Subcutaneous abdominal adipose tissue (tissue), 5 donors: ENCODE data around the gene ELL.

Source experiments
- H3K27ac ChIP-seq: one replicate; pipeline ENCODE4 v1.7.0; 2013; ENCODE audit warnings: low read depth, mild to moderate bottlenecking, inconsistent platforms, low read length, moderate library complexity
- H3K27me3 ChIP-seq, 5 donors: one replicate each; pipeline ENCODE4 v1.7.0; 2013; ENCODE audit warnings: low read length in 5 of 5, inconsistent platforms in 1 of 5; ENCODE audit not compliant: control insufficient read depth in 5 of 5, insufficient read depth in 4 of 5
- H3K36me3 ChIP-seq, 5 donors: one replicate each; pipeline ENCODE4 v1.7.0; 2013; ENCODE audit warnings: low read length in 5 of 5; ENCODE audit not compliant: control insufficient read depth in 5 of 5, insufficient read depth in 5 of 5
- H3K4me1 ChIP-seq, 5 donors: one replicate each; pipeline ENCODE4 v1.7.0; 2013; ENCODE audit warnings: low read length in 5 of 5, mild to moderate bottlenecking in 3 of 5, moderate library complexity in 1 of 5; ENCODE audit not compliant: control insufficient read depth in 5 of 5, insufficient read depth in 5 of 5
- H3K4me3 ChIP-seq, 5 donors: one replicate each; pipeline ENCODE4 v1.7.0; 2013; ENCODE audit warnings: low read length in 5 of 5, low read depth in 1 of 5
- H3K9ac ChIP-seq, 5 donors: one replicate each; pipeline ENCODE4 v1.7.0; 2013; ENCODE audit warnings: low read length in 5 of 5, mild to moderate bottlenecking in 4 of 5, moderate library complexity in 3 of 5
- H3K9me3 ChIP-seq, 5 donors: one replicate each; pipeline ENCODE4 v1.7.0; 2013; ENCODE audit warnings: low read length in 5 of 5; ENCODE audit not compliant: control insufficient read depth in 5 of 5
- donor health status: healthy.
- donor health status: healthy.
- donor health status: healthy.
- donor health status: healthy.
- donor health status: healthy.

ELL gene

DNA sequence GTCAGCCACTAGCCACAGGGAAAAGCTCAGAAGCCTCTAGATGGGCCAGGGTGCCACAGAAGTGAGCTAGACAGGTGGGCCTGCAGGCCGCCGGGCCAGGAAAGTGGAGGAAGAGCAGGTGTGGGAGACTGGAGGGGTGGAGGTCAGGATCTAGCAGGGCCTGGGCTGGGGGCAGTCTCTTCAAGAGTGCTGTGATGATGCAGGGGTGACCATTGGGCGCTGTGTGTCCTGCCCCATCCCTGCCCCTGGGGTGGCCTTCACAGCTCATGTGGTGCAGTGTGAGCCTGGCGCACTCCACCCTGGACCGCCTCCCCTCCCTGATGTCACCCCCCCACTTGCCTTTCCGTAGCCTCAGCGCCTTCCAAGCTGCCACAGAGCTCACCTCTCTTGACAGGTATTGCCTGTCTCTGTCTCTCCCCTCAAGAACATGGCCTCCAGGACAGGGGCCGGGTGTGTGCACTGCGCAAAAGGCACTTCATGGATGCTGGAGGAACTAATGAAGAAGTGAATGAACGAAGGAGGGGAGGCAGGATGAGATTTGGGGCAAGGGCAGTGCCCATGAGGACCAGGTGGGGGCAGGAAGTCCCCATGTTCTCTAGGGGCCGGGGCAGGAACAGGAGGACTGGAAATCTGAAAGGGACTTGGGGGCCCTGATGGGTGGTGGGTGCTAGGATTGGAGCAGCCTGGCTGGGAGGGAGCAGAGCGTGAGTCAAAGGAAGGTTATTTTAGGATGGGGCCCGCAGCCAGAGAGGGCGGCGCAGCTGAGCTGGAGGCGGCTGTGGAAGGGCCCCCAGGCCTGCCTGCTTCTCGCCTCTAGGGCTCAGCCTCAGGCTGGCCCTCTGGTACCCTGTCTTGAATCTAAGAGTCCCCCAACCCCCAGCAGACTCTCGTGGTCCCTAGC is 96.1 kb downstream of the ELL start:
- H3K4me3 ChIP-seq = peak overlapping the region in 1 of 5 donors; percentile 29
- peaks cover 0 to 57% (median 34%) of the 10 kb centered on the region in 5 donors for H3K4me1 ChIP-seq
- H3K9ac ChIP-seq = no peak overlapping the region

DNA sequence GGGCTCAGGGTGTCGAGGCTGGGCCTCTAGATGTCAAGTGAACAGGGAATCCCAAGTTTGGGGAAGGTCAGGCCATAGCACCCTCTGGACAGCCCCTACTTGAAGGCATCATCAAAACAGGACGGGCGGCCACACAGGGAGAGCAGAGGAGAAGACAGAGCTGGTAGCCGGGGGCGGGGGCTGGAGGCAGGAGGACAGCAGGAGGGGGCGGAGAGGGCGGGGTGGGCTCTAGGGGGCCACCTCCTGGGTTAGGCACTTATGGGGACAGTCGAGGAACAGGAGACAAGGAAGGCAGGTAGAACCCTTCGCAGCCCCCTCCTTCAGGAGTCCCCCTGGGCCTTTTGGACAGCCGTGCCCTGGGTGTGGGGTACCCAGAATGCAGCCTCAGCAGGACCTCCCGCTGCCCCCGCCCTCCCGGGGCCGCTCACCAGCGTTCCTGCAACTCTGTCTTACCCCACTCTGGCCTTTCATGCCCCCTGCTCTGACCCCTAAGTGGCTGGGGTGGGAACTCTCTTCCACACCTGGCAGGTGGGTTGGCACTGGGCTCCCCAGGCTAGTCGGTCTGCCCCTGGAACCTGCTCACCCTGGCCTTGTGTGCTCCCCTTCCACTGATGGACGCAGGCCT is 96.9 kb downstream of the ELL start:
- Histone ChIP-seq H3K4me3 (no peak overlapping the region), H3K9me3 (no peaks in the 10 kb centered on the region), H3K27me3 (no peaks in the 10 kb centered on the region), H3K36me3 (peaks cover 0 to 14% (median 6%) of the 10 kb centered on the region in 5 donors), H3K4me1 (peaks cover 0 to 65% (median 41%) of the 10 kb centered on the region in 5 donors), H3K27ac (no peak overlapping the region), H3K9ac (no peak overlapping the region)

More for the DNA sequence above, 96.1 kb downstream of the ELL start:
- no peaks in the 10 kb centered on the region for H3K9me3 ChIP-seq
- H3K36me3 ChIP-seq = peaks cover 0 to 18% (median 6%) of the 10 kb centered on the region in 5 donors
- H3K27me3 ChIP-seq = no peaks in the 10 kb centered on the region
- peak overlapping the region; percentile 24 for H3K27ac ChIP-seq

DNA sequence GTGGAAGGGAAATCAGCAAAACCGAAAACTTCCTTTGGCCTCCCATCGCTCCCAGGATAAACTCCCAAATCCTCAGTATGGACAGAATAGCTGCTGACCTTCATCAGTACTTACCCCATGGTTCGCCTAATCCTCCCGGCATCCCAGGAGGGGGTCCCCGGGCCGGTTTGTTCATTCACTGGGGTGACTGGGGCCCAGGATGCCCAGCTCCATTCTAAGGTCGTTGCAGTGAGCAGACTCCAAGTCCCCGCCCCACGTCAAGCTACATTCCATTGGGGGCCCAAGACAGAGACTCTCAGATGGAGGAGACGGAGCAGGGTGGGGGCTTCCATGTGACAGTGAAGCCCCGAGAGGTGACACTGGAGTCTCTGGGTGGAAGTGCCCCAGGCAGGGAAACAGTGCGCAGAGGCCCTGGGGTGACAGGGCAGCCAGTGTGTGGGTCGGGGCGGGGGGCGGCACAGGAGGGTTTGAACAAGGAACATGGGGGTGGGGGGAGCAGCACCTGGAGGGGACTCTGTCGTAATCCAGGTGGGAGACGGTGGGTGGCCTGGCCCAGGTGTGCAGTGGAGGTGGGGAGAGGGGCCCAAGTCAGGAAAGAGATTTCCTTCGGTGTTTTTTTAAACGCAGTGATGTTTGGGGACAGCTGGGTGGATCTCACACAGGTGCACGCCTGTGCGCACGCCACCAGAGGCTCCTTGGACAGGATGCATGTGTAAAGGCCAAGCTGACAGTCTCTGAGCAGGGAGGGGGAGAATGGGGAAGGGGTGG is 97.6 kb downstream of the ELL start:
- peaks cover 0 to 63% (median 44%) of the 10 kb centered on the region in 5 donors for H3K4me1 ChIP-seq
- peaks cover 0 to 14% (median 6%) of the 10 kb centered on the region in 5 donors for H3K36me3 ChIP-seq
- H3K9me3 ChIP-seq = no peaks in the 10 kb centered on the region
- H3K9ac ChIP-seq = no peak overlapping the region
- H3K27me3 ChIP-seq = no peaks in the 10 kb centered on the region
- H3K27ac ChIP-seq = no peak overlapping the region
- no peak overlapping the region for H3K4me3 ChIP-seq

DNA sequence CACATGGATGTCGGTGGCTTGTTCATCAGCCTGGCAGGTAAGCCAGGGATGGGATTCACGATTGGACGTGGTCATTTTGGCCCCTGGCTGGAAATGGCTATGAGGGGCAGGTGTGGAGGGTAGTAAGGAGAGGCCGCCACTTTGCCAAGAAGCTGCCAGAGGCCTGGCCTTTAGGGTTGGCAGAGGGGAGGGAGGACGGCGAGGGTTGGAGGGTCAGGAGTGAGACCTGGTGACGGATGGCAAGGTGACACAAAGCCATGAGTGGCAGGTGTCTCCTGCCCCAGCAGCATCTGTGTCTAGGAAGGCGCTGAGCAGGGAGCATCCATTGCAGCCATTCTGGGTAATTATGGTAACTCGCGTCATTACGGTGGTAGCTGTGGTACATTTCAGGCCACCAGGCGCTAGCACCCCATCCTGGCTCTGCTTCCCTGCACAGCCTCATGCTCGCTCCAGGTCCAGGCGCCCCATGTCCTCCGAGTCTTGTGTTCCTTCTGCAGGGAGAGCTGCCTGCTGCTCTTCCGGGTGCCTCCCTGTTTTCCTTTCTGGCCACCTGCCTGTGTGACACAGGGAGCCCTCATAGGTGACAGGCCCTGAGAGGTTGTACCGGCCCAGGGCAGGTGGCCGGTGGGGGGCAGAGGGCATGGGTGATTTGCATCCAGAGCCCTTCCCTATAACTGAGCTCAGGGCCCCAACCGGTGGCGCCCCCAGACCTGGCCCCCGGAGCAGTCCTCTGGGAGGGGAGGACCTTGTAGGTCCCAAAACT is 98.4 kb downstream of the ELL start:
- no peak overlapping the region for H3K9ac ChIP-seq

DNA sequence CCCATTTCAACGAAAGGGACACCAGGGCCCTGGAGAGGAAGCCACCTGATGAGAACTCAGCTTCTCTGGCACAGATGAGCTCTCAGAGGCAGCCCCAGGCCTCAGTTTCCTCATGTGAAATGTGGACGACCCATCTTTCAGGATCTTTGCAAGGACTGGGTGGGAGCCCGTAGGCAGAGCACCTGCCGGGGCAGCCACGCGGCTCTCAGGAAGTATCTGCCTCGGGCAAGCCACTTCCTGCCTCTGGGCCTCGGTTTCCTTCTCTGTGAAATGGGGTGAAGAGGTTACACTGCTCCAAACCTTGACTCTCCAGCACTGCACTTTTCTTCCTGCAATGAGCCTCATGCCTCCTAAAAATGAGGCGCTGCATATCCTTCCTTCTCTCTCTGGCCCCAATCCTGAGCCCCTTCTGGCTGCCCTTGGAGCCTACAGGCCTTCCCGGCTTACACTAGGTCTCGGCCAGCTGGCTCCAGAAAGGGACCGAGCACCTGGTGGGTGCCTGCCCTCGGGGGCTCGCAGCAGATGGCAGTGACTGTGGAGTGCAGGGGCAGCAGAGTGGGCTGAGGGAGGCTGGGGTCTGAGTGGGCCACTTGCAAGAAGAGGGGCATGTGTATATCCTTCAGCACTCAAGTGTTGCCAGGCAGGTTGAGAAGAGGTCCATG is 99.2 kb downstream of the ELL start:
- Histone ChIP-seq H3K36me3 (peaks cover 0 to 8% (median 3%) of the 10 kb centered on the region in 5 donors), H3K9me3 (no peaks in the 10 kb centered on the region), H3K4me1 (peaks cover 5 to 75% (median 58%) of the 10 kb centered on the region in 5 donors), H3K27ac (no peak overlapping the region), H3K9ac (no peak overlapping the region), H3K27me3 (peaks cover 0 to 6% (median 0%) of the 10 kb centered on the region in 5 donors), H3K4me3 (no peak overlapping the region)

More for the DNA sequence above, 98.4 kb downstream of the ELL start:
- Histone ChIP-seq H3K9me3 (no peaks in the 10 kb centered on the region), H3K27me3 (no peaks in the 10 kb centered on the region), H3K4me3 (no peak overlapping the region), H3K4me1 (peaks cover 5 to 68% (median 50%) of the 10 kb centered on the region in 5 donors), H3K36me3 (peaks cover 0 to 14% (median 6%) of the 10 kb centered on the region in 5 donors), H3K27ac (no peak overlapping the region)

DNA sequence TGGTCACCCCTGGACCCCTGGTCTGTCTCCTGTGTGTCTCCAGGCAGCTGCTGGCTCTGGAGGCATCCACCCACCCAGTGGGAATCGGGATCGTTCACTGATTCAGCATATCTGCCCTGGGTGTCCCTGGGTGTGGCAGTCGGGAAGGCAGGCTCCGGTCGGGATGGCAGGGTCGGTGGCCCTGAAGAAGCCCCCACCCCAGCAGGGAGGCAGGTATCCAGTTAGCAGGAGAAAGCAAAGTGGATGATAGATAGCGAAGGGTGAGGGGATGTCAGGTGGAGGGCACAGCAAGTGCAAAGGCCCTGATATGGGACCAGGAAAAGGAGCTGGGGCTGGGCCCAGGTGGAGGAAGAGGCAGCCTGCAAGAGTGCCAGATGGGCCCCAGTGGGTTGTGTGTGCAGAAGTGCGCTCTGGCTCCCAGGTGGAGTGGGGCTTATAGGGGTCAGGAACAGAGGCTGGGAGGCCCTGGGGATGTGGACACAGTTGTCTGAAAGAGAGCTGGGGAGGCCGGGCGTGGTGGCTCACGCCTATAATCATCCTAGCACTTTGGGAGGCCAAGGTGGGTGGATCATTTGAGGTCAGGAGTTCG is 100.4 kb downstream of the ELL start:
- peak overlapping the region in 1 of 5 donors; percentile 72 for H3K4me3 ChIP-seq
- no peak overlapping the region for H3K27ac ChIP-seq

DNA sequence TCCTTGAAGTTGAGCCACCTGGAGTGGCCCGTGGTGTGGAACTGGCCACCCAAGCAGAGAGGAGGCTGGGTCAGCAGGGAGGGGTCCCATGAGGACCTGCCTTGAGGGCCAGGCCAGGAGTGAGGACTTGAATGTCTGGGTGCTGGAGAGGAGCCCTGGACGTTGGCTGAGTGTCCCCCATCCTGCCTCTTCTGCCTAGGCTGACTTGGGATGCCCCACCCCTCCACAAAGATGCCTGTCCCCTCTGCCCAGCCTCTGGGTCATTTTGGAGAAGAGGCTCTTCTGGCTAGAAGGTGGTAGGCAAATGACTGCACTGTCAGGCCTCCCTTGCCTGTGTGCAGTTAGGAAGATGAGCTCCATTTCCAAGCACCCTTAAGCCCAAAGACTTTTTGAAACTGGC is 100.9 kb downstream of the ELL start:
- Histone ChIP-seq H3K36me3 (peaks cover 0 to 2% (median 0%) of the 10 kb centered on the region in 5 donors), H3K9me3 (no peaks in the 10 kb centered on the region), H3K4me3 (peak overlapping the region in 2 of 5 donors; percentile 65 to 72), H3K4me1 (peaks cover 8 to 78% (median 69%) of the 10 kb centered on the region in 5 donors), H3K27me3 (peaks cover 0 to 10% (median 0%) of the 10 kb centered on the region in 5 donors), H3K9ac (peak overlapping the region in 1 of 5 donors; percentile 37), H3K27ac (no peak overlapping the region)

More for the DNA sequence above, 100.4 kb downstream of the ELL start:
- peak overlapping the region in 1 of 5 donors; percentile 37 for H3K9ac ChIP-seq
- peaks cover 0 to 2% (median 0%) of the 10 kb centered on the region in 5 donors for H3K36me3 ChIP-seq
- no peaks in the 10 kb centered on the region for H3K9me3 ChIP-seq
- H3K4me1 ChIP-seq = peaks cover 6 to 78% (median 69%) of the 10 kb centered on the region in 5 donors
- peaks cover 0 to 8% (median 0%) of the 10 kb centered on the region in 5 donors for H3K27me3 ChIP-seq

DNA sequence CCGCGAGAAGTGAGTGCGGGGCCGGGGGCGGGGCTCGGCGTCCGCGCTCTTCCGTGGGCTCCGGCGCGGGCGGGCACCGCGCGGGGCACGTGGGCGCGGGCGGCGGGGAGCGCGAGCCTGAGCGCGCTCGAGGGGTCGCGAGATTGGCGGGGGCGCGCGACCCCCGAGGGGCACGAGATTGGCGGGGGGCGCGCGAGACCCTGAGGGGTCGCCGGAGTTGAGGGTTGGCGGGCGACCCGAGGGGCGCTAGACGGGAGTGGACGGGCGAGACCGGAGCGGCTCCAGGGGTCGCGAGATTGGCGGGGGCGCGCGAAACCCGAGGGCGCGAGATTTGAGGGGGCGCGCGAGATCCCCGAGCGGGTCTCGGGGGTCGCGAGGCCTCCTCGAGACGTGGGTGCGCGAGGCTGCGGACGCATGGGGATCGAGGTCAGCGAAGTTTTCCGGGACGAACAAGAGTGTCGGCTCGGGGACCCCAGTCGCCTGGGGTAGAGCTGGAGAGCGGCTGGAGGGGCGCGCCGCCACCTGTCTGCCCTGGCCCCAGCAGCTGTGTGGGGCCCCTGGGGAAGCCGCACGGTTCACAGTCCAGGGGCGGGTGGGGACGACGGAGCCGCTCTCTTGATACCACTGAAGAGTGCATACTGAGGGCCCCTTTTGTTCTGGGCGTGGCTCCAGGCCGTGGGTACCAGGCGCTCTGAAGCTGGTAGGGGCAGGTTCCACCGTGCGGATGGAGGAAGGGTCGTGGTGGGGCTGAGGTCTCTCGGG is 102.0 kb downstream of the ELL start:
- Histone ChIP-seq H3K9ac (peak overlapping the region in 4 of 5 donors; percentile 53 to 71 (median 63)), H3K4me1 (peaks cover 8 to 79% (median 71%) of the 10 kb centered on the region in 5 donors), H3K36me3 (no peaks in the 10 kb centered on the region), H3K27me3 (peaks cover 0 to 10% (median 0%) of the 10 kb centered on the region in 5 donors), H3K27ac (peak overlapping the region; percentile 16), H3K4me3 (peak overlapping the region in 4 of 5 donors; percentile 62 to 72 (median 64)), H3K9me3 (no peaks in the 10 kb centered on the region)
